Endothelial cell (in vitro differentiated cells): Measurements from ENCODE around the gene DNAJA1. TPM values are rescaled to one million over a fixed set of nuclear protein-coding genes. Genes with fewer than 3 reads are reported as not detected.

Experiments
- DNase-seq: peaks from one replicate; pipeline ENCODE4 v3.0.0; 2021; ENCODE audit warnings: low spot score
- H3K27ac Mint-ChIP-seq: one replicate; pipeline ENCODE4 v1.8.0; 2021; ENCODE audit warnings: mixed read lengths, inconsistent platforms; ENCODE audit not compliant: unreplicated experiment
- H3K27me3 Mint-ChIP-seq: one replicate; pipeline ENCODE4 v1.8.0; 2021; ENCODE audit warnings: mild to moderate bottlenecking, moderate library complexity, mixed read lengths, inconsistent platforms; ENCODE audit not compliant: unreplicated experiment
- H3K36me3 Mint-ChIP-seq: one replicate; pipeline ENCODE4 v1.8.0; 2021; ENCODE audit warnings: mild to moderate bottlenecking, low read depth, mixed read lengths, inconsistent platforms; ENCODE audit not compliant: unreplicated experiment
- H3K4me1 Mint-ChIP-seq: one replicate; pipeline ENCODE4 v1.8.0; 2021; ENCODE audit warnings: mild to moderate bottlenecking, mixed read lengths, inconsistent platforms; ENCODE audit not compliant: unreplicated experiment
- H3K4me3 Mint-ChIP-seq: one replicate; pipeline ENCODE4 v1.8.0; 2021; ENCODE audit warnings: mild to moderate bottlenecking, mixed read lengths, inconsistent platforms; ENCODE audit not compliant: unreplicated experiment
- H3K9me3 Mint-ChIP-seq: one replicate; pipeline ENCODE4 v1.8.0; 2021; ENCODE audit warnings: mixed read lengths, inconsistent platforms; ENCODE audit not compliant: unreplicated experiment
- long read RNA-seq: library from polyadenylated mRNA; unstranded; transcript quantifications from one replicate; pipeline ENCODE4 v2.0.0, GENCODE V29; 2020; ENCODE audit not compliant: unreplicated experiment
- total RNA-seq: library from RNA; stranded (reverse); fragmentation: NEBNext Ultra II Directional; extraction: Animal tissue kit (Norgen Biotek cat#: 25700); gene quantifications from one replicate; pipeline ENCODE4 v1.2.1, GENCODE V29; 2021; ENCODE audit not compliant: unreplicated experiment
- TF ChIP-seq, protein P1 (sequence below): fragments of 200-600 bp; sonication (generic); IDR thresholded peaks from one replicate; pipeline ENCODE4 v1.5.0; 2021; ENCODE audit warnings: antibody characterized with exemption; ENCODE audit not compliant: unreplicated experiment

Gene DNAJA1
- 120 TPM for total RNA-seq
- long read RNA-seq, transcript DNAJA1-201 (9 exons, 2,381 nt) = major isoform, 185 of 205 reads
- long read RNA-seq, partial matches to known transcripts = 13 of 205 reads
- long read RNA-seq, other reads (novel, unspliced or antisense) = 7 of 205 reads

DNA sequence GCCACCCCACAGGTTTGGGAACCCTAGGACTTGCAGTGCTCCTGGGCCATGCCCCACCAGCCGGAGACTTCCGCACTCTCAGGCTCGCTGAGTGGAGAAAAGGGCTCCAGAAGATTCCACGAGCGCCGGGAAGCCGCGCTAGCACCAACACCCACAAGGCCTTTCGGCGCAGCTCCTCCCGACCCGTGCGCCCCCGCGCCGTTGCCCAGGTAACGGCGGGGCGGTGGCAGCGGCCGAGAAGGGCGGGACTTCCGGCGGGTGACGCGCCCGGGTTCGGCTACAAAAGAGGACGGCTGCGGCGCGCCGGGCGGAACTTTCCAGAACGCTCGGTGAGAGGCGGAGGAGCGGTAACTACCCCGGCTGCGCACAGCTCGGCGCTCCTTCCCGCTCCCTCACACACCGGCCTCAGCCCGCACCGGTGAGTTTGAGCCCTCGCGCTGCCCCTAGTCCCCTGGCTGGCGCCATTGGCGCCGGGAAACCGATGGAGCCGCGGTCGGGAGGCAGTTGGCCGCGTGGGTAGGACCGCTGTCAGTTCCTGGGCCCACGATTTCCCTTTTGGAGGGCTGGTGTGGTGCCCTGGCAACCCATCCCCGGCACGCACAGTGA, at the start of gene DNAJA1:
Gene DNAJA1, plus strand, starts transcription at position 308 of the 606 bp plus-strand sequence. CDS start 1,212 bp downstream, outside the sequence.
- Mint-ChIP-seq H3K9me3 (no peaks in the 10 kb centered on the region), H3K4me1 (peaks cover 22% of the 10 kb centered on the region), H3K36me3 (peaks cover 13% of the 10 kb centered on the region), H3K4me3 (peak within 1 kb of the TSS; percentile 96), H3K27ac (peak within 1 kb of the TSS; percentile 96), H3K27me3 (peaks cover 13% of the 10 kb centered on the region)
- DNase-seq = peak; percentile 98
- TF ChIP-seq, protein P1, sequence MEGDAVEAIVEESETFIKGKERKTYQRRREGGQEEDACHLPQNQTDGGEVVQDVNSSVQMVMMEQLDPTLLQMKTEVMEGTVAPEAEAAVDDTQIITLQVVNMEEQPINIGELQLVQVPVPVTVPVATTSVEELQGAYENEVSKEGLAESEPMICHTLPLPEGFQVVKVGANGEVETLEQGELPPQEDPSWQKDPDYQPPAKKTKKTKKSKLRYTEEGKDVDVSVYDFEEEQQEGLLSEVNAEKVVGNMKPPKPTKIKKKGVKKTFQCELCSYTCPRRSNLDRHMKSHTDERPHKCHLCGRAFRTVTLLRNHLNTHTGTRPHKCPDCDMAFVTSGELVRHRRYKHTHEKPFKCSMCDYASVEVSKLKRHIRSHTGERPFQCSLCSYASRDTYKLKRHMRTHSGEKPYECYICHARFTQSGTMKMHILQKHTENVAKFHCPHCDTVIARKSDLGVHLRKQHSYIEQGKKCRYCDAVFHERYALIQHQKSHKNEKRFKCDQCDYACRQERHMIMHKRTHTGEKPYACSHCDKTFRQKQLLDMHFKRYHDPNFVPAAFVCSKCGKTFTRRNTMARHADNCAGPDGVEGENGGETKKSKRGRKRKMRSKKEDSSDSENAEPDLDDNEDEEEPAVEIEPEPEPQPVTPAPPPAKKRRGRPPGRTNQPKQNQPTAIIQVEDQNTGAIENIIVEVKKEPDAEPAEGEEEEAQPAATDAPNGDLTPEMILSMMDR = no peak

DNA sequence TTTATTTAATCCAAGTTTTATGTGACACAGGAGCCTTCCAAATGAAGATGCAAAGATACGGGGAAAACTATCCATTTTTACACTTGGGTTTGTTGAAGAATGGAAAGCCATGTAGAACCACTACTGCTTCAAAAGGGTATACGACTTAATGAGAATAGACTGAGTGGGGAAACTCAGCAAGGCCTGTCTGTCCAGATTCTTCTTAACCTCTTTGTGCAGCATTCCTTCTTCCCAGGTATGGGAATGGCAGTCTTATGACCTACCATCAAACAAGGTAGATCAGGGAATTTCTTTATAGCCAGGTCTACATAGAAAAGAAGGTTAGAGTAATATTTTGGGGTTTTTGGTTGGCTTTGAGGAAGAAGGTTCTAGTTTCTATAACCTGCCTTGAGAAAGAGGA, 47.0 kb upstream of the DNAJA1 start:
- TF ChIP-seq, protein P1 = no peak
- Mint-ChIP-seq H3K4me1 (no peaks in the 10 kb centered on the region), H3K27me3 (no peaks in the 10 kb centered on the region), H3K27ac (no peak overlapping the region), H3K36me3 (peaks cover 24% of the 10 kb centered on the region), H3K9me3 (no peaks in the 10 kb centered on the region), H3K4me3 (no peak overlapping the region)
- no peak for DNase-seq

DNA sequence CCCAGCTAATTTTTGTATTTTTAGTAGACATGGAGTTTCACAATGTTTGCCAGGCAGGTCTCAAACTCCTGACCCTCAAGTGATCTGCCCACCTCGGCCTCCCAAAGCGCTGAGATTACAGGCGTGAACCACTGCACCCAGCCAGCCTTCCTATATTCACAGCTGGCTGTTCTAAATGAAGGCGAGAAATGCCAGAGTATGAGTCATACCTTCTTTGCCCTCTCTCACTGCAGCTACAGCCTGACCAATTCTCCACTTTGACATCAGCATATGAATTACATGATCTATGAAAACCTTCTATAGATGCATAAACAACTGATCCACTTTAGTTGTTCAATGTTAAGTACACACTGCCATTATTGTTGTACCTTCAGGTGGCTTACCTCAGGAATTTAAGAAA, 38.1 kb upstream of the DNAJA1 start:
- Mint-ChIP-seq H3K9me3 (no peaks in the 10 kb centered on the region), H3K36me3 (peaks cover 29% of the 10 kb centered on the region), H3K4me3 (no peak overlapping the region), H3K27ac (no peak overlapping the region), H3K27me3 (no peaks in the 10 kb centered on the region), H3K4me1 (no peaks in the 10 kb centered on the region)
- TF ChIP-seq, protein P1 = no peak
- no peak for DNase-seq

DNA sequence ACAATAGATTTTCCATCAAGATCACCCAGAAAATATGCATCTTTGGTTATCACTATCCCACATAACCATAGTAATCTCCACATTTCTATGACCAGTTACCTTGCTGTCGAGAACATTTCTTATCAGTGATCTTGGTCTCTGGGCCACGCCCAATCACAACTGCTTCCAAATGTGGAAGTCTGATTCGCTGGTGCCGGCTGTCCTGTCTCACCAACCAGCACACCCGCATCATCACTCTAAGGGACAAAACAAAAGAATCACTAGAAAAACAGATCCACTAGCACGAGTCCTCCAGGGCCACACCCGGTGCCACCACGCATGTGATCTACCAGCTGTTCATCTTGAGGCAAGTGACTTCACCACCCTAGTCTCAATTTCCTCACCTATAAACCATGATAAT, 35.4 kb upstream of the DNAJA1 start:
- no peak overlapping the region for H3K27ac Mint-ChIP-seq
- H3K4me3 Mint-ChIP-seq = no peak overlapping the region
- no peaks in the 10 kb centered on the region for H3K4me1 Mint-ChIP-seq
- no peaks in the 10 kb centered on the region for H3K27me3 Mint-ChIP-seq
- DNase-seq = no peak
- peaks cover 22% of the 10 kb centered on the region for H3K36me3 Mint-ChIP-seq
- H3K9me3 Mint-ChIP-seq = no peaks in the 10 kb centered on the region
- TF ChIP-seq, protein P1 = no peak

DNA sequence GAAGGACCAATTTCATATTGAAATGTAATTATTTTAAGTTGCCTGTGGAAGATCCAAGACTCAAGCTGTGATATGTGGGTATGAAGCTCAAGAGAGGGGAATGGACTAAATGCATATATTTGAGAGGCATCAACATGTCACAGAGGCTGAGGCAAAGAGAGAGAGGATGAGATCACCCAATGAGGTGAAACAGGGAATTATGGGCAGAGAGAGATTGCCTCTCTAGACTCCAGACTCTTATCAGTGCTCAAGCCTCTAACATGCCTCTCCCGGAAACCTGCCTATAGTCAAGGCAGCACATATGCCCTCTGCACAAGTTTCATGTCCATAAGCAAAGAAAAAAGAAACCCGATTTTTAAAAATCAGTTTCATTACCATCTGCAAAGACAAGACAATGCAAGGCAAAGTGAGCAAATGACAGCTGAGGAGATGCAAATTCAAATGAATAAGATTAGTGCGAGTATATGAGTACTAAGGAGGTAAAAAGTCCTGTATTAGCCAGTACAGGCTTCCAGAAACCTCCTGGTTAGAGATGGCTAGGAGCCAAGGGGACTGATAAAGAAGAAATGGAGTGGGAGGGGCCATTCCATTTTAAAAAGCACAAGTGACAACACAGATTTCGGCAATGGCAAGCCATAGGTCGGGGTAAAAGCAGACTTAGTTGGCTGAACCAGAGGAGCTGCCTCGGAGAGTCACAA, 33.0 kb upstream of the DNAJA1 start:
- TF ChIP-seq, protein P1 = no peak
- Mint-ChIP-seq H3K36me3 (peaks cover 29% of the 10 kb centered on the region), H3K27me3 (no peaks in the 10 kb centered on the region), H3K4me3 (no peak overlapping the region), H3K4me1 (no peaks in the 10 kb centered on the region), H3K9me3 (no peaks in the 10 kb centered on the region), H3K27ac (no peak overlapping the region)
- no peak for DNase-seq
